Measurements from ENCODE around the gene NCAM2.

Gene NCAM2

DNA sequence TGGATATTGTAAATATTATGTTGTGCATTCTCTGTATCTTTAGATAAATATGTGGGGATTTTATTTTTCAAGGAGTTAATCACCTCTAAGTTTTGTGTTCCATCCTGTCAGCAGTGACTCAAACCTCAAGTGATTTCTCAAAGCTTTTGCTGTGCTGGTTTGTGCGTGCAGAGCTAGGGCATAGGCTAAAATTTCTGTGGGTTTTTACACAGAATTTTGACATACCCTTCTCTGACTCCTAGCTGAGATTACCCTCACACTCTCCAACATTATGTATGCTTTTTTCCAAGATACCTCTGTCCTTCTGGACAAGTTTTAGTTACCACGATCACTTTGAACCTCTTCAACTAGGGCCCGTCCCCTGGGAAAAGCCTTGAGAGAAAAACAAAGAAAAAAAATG lies 384.9 kb downstream of the NCAM2 start:
- TF ChIP-seq, protein P1, sequence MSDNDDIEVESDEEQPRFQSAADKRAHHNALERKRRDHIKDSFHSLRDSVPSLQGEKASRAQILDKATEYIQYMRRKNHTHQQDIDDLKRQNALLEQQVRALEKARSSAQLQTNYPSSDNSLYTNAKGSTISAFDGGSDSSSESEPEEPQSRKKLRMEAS (IDR thresholded peaks at IDR 0.05) = no peak
- no peak for TF ChIP-seq NFIC (IDR thresholded peaks at IDR 0.05)
- no peak for TF ChIP-seq EGR1 (IDR thresholded peaks at IDR 0.05)
- no peak for TF ChIP-seq CREB1 (IDR thresholded peaks at IDR 0.05; ENCODE audit: low read depth)
- no peak for TF ChIP-seq YY1 (IDR thresholded peaks at IDR 0.05; ENCODE audit: low read depth)
- no peak for TF ChIP-seq RAD21 (IDR thresholded peaks at IDR 0.05; ENCODE audit: low read depth)
- no peak for TF ChIP-seq EP300 (IDR thresholded peaks at IDR 0.05; ENCODE audit: borderline replicate concordance)
- no peak for TF ChIP-seq TEAD4 (IDR thresholded peaks at IDR 0.05)
- no peak for TF ChIP-seq TCF12 (IDR thresholded peaks at IDR 0.05; ENCODE audit: low read depth)
- no peak for TF ChIP-seq CEBPB (IDR thresholded peaks at IDR 0.05)

GRCh38 chr21:21384977-21385376 lies 386.8 kb downstream of the NCAM2 start:
- TF ChIP-seq, protein P1 (IDR thresholded peaks at IDR 0.05) = no peak
- TF ChIP-seq TAF1 (IDR thresholded peaks at IDR 0.05; ENCODE audit: low read depth) (no peak), CREB1 (IDR thresholded peaks at IDR 0.05; ENCODE audit: low read depth) (no peak), EP300 (IDR thresholded peaks at IDR 0.05; ENCODE audit: borderline replicate concordance) (no peak), USF1 (IDR thresholded peaks at IDR 0.05) (no peak), CEBPB (IDR thresholded peaks at IDR 0.05) (no peak)
- TF ChIP-seq, protein P2, sequence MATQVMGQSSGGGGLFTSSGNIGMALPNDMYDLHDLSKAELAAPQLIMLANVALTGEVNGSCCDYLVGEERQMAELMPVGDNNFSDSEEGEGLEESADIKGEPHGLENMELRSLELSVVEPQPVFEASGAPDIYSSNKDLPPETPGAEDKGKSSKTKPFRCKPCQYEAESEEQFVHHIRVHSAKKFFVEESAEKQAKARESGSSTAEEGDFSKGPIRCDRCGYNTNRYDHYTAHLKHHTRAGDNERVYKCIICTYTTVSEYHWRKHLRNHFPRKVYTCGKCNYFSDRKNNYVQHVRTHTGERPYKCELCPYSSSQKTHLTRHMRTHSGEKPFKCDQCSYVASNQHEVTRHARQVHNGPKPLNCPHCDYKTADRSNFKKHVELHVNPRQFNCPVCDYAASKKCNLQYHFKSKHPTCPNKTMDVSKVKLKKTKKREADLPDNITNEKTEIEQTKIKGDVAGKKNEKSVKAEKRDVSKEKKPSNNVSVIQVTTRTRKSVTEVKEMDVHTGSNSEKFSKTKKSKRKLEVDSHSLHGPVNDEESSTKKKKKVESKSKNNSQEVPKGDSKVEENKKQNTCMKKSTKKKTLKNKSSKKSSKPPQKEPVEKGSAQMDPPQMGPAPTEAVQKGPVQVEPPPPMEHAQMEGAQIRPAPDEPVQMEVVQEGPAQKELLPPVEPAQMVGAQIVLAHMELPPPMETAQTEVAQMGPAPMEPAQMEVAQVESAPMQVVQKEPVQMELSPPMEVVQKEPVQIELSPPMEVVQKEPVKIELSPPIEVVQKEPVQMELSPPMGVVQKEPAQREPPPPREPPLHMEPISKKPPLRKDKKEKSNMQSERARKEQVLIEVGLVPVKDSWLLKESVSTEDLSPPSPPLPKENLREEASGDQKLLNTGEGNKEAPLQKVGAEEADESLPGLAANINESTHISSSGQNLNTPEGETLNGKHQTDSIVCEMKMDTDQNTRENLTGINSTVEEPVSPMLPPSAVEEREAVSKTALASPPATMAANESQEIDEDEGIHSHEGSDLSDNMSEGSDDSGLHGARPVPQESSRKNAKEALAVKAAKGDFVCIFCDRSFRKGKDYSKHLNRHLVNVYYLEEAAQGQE (IDR thresholded peaks at IDR 0.05; ENCODE audit: low read depth) = no peak

GRCh38 chr21:21385404-21385803 lies 387.2 kb downstream of the NCAM2 start:
- TF ChIP-seq NFIC (IDR thresholded peaks at IDR 0.05) (no peak), EP300 (IDR thresholded peaks at IDR 0.05; ENCODE audit: borderline replicate concordance) (no peak)

- TF ChIP-seq TCF12 (IDR thresholded peaks at IDR 0.05; ENCODE audit: low read depth) = no peak
- no peak for TF ChIP-seq FOXM1 (IDR thresholded peaks at IDR 0.05; ENCODE audit: borderline replicate concordance, low read depth)
- no peak for TF ChIP-seq ZBTB7A (IDR thresholded peaks at IDR 0.05; ENCODE audit: low read depth)
- TF ChIP-seq CREB1 (IDR thresholded peaks at IDR 0.05; ENCODE audit: low read depth) = no peak
- TF ChIP-seq, protein P1 (IDR thresholded peaks at IDR 0.05) = no peak
- TF ChIP-seq, protein P2 (IDR thresholded peaks at IDR 0.05; ENCODE audit: low read depth) = no peak
- TF ChIP-seq EP300 (IDR thresholded peaks at IDR 0.05; ENCODE audit: borderline replicate concordance) = no peak
- no peak for TF ChIP-seq TEAD4 (IDR thresholded peaks at IDR 0.05)
- TF ChIP-seq YY1 (IDR thresholded peaks at IDR 0.05; ENCODE audit: low read depth) = no peak
- no peak for TF ChIP-seq CEBPB (IDR thresholded peaks at IDR 0.05)
- TF ChIP-seq TAF1 (IDR thresholded peaks at IDR 0.05; ENCODE audit: low read depth) = no peak
- no peak for TF ChIP-seq RAD21 (IDR thresholded peaks at IDR 0.05; ENCODE audit: low read depth)
- no peak for TF ChIP-seq NFIC (IDR thresholded peaks at IDR 0.05)
- TF ChIP-seq USF1 (IDR thresholded peaks at IDR 0.05) = no peak
- no peak for TF ChIP-seq EGR1 (IDR thresholded peaks at IDR 0.05)
Measured at GRCh38 chr21:21387916-21388315, 389.7 kb downstream of the NCAM2 start.

GRCh38 chr21:21394064-21394463 lies 395.9 kb downstream of the NCAM2 start:
- TF ChIP-seq ZBTB7A (IDR thresholded peaks at IDR 0.05; ENCODE audit: low read depth) (no peak), RAD21 (IDR thresholded peaks at IDR 0.05; ENCODE audit: low read depth) (no peak), YY1 (IDR thresholded peaks at IDR 0.05; ENCODE audit: low read depth) (no peak), TAF1 (IDR thresholded peaks at IDR 0.05; ENCODE audit: low read depth) (no peak), NFIC (IDR thresholded peaks at IDR 0.05) (no peak), CREB1 (IDR thresholded peaks at IDR 0.05; ENCODE audit: low read depth) (no peak)
- TF ChIP-seq, protein P1 (IDR thresholded peaks at IDR 0.05) = no peak

GRCh38 chr21:21396424-21396823 lies 398.2 kb downstream of the NCAM2 start:
- no peak for TF ChIP-seq EP300 (IDR thresholded peaks at IDR 0.05; ENCODE audit: borderline replicate concordance)
- TF ChIP-seq, protein P2 (IDR thresholded peaks at IDR 0.05; ENCODE audit: low read depth) = no peak
